ENCODE measurements around the gene SEC61A2.
"Not testable (repeated sequence)": the region's sequence is repeated elsewhere in the genome, so short reads cannot be mapped to it uniquely, and the experiment has no call there.

The SEC61A2 gene

DNA sequence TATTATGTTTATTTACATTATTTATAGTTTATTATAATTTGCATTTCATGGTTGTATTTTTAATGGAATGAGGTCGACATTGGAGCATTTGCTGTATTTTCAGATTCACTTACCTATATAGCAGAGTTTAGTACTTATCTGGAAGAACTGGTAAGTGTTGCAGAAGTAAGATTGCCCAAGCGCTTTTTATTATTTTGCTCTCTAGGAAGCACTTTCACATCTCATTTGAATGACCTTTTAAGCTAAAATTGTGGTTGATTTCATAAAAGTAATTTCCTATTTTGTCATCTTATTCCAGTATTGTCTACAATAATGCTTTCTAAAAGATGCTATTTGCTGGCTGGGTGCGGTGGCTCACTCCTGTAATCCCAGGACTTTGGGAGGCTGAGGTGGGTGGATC is 28.6 kb downstream of the SEC61A2 start:
- no peak for DNase-seq

DNA sequence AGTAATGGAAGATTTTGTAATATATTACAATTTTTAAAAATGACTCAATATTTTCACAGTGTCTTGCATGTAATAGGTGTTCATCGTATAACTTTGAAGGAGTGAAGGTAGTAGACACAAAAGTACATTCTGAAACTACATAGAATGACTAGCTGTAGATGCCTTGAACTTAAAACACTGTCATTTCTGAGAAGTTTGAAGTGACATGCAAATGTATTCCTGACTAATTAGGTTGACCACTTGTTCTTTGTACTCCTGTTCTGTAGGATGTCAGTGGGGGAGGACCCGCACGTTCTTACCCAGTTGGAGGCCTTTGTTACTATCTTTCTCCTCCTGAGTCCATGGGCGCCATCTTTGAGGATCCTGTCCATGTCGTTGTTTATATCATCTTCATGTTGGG is 31.2 kb downstream of the SEC61A2 start:
- DNase-seq = no peak

DNA sequence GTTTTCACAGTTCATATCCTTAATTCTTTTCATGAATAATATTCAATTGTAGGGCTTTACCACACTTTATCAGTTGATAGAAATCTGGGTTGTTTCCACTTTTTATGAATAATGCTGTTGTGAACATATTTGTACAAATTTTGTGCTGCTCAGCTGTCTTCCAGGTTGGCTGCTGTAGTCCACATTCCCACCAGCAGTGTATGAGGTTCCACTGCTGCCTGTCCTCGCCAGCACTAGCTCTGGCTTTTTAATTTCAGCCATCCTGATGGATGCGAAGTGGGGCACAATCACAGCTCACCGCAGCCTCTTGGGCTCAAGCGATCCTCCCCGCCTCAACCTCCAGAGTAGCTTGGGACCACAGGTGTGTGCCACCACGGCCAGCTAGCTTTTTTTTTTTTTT is 33.5 kb downstream of the SEC61A2 start:
- DNase-seq = no peak

DNA sequence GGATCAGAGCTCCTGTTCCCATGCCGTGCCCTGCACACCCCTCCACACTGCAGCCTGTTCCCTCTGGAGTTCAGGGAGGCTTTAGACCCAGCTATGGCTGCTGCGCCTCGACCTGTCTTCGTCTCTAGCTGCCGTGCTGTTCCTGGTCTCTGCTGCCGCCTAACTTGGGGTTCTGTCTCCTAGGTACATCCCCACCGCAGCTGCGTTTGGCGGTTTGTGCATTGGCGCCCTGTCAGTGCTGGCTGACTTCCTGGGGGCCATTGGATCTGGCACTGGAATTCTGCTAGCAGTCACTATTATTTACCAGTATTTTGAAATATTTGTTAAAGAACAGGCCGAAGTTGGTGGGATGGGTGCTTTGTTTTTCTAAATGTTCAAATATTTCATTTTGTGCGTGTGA is 34.6 kb downstream of the SEC61A2 start:
- no peak for DNase-seq

DNA sequence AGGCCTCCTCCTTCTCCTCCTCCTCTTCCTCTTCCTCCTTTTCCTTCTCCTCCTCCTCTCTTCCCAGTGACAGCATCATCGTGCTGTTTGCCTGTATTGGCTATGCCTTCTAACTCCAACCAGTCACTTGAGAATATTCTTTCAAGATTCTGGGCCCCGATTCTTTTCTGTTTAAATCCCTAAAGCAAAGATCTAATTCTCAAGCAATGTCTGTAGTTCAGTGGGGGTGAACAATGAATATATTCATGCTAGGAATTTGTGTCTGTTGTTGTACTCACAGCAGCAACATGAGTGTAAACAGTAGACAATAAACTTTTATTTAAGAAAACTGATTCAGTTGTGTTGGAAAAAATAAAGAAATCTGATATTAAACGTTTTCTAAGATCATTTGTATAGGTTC is 35.6 kb downstream of the SEC61A2 start:
- peak in 1 of 51 donors; percentile 9 for DNase-seq

DNA sequence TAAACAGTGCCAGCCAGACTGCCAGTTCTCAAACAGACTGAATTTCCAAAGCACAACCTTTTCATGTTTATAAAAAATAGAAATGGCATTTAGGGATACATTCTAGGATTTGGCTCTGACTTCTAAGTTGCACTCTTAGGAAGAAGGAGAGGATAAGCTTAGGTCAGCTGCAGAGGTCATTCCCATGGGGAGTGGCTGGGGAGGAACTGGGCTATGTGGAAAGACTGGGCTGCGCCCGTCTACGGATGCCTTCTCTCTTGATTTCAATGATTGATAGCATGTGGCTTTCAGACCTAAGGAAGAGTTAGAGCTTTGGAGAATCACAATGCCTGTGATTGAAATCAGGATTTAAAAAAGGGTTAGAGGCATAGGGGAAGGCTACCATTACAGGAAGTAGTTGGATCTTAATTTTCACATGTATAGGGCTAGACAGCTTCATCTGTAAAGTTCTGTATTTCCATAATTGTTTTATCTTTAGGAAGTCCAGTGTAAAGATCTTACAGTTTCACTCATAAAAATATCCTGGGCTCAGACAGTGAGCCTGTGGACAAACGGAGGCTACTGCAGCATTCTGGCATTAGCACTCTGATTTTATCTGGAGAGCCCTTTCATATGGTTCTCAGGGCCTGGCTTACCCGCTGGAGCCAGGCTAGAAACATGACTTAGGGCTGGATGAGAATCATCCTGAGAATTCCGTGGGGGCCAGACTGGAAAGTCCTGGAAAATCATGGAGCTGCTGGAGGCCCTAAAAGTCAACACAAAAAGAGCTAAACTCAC is 36.7 kb downstream of the SEC61A2 start:
- no peak for DNase-seq

DNA sequence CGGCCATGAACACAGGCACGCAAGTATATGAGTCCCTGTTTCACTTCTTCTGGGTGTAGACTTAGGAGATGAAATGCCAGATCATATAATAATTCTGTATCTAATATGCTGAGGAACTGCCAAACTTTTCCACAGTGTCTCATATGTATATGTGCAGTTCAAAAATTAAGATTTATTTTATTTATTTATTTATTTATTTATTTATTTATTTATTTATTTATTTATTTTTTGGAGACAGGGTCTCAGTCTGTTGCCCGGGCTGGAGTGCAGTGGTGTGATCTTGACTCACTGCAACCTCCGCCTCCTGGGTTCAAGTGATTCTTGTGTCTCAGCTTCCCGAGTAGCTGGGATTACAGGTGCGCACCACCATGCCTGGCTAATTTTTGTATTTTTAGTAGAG is 42.0 kb downstream of the SEC61A2 start:
- not testable (repeated sequence) for DNase-seq

DNA sequence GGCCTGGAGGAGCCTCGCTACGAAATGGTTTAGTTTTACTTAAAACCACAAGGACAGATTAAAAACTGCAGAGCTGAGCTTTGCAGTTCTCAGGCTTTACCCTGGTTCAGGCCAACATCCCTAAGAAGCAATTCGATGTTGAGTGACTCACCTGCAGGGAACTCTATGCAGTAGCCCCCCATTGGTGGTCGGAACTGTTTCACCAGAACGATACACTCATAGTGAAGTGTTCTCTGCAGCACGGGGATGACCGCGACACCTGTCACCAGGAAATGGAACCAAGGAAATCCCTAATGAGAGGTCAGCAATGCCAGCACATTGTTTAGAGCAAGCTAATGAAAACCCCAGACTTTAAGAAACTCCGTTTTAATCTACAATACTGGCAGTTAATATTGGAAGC is 48.2 kb downstream of the SEC61A2 start:
- DNase-seq = no peak

DNA sequence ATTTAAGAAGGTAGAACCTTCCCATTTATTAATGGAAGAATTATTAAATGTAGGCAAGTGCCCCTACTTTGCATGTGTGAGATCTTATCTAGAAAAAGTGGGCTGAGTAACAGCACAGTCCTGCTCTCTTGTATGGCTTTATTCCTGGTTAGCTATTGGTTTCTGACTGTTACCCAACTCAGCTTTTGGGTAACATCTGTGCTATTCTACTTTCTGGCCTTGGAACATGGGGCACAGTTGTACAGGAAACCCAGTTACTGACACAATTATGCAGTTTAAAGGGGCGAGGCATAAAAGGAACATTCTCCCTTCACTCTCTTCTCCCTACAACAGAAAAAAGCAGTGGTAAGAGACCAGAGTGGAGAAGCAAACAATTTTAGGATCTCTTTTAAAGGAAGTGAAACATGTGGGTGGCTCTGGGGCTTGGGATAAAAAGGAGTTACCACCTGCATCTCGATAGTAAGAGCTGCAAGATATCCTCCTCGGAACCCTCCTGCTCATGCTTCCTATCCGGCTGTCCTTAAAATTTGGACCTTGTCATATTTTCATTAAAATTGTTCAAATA is 50.2 kb downstream of the SEC61A2 start:
- DNase-seq = no peak

DNA sequence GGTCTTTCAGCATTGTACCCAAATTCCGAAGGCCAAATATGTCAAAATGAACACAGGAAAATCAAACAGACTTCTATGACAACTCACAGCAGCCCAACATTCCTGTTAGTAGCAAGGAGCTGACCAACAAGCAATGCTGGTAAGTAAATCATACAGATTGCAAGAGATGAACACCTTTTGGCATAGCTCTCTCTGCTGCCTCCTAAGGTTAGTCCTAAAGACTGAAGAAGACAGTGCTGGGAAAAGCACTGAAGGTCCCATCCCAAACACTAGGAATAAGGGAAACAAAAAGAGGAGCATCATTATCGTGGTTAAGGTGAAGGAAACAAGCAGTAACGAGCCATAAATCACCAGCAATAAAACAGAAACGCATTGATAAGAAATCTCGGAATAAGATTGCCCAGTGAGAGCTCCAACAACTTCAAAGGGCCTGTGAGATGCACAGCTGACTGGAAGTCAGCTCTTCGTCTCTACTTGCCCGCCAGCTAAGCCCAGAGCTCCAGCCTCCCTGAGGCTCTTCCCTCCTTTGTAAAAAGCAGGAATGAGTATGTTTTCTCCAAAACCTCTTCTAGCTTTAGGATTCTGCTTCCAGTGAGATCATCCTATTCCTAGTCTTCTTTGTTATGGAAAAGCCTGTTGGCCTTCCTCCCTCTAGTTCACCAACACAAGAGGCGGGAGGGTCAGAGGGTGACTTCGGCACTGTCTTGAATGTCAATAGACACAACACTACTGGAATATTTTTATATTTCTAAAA is 50.9 kb downstream of the SEC61A2 start:
- no peak for DNase-seq

DNA sequence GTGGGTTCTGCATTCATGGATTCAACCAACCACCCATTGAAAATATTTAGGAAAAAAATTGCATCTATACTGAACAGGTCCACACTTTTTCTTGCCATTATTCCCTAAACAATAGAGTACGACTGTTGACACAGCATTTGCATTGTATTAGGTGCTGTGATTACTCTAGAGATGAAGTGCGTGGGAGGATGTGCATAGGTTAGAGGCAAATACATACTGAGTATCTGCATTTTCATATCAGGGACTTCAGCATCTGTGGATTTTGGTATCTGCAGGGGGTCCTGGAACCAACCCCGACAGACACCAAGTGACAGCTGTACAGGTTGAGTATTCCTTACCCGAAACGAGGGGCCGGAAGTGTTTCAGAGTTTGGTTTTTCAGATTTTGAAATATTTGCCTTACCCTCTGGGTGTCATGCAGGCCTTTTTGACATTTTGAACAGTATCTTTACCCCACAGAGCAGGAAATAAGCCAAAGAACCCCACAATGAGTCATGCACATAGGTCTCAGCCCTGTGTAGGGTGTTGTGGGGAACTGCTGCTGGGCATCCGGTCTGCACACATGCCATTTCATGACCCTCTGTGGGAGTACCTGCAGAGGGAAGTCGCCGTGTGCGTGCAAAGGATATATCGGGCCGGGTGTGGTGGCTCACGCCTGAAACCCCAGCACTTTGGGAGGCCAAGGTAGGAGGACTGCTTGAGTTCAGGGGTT is 51.7 kb downstream of the SEC61A2 start:
- no peak for DNase-seq

DNA sequence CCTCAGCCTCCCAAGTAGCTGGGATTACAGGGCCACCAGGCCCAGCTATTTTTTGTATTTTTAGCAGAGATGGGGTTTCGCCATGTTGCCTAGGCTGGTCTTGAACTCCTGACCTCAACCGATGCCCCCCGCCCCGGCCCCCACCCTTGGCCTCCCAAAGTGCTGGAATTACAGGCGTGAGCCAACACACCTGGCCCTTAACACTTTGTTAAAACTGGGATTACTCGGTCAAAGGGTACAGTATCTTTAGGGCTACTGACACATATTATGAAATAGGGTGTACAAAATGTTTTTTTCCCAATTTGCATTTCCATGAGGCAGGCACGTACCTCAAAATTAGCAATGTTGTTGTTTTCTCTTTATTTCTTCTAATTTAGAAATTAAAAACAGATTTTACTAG is 54.7 kb downstream of the SEC61A2 start:
- DNase-seq = no peak

DNA sequence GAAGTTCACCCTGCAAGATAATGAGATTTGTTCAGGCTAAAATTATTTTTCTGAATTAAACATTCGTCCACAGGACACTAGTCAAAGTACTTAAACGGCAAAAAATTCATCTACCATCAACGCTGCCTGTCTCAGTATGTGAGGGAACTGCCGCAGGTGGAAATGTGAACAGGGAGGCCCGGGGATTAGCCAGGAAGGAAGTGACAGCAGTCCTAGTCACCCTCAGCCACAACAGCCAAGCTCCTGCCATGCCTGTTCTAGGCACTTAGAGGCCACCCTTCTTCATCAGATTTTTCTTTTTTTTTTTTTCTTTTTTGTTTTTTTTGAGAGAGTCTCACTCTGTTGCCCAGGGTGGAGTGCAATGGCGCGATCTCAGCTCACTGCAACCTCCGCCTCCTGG is 56.8 kb downstream of the SEC61A2 start:
- no peak for DNase-seq

DNA sequence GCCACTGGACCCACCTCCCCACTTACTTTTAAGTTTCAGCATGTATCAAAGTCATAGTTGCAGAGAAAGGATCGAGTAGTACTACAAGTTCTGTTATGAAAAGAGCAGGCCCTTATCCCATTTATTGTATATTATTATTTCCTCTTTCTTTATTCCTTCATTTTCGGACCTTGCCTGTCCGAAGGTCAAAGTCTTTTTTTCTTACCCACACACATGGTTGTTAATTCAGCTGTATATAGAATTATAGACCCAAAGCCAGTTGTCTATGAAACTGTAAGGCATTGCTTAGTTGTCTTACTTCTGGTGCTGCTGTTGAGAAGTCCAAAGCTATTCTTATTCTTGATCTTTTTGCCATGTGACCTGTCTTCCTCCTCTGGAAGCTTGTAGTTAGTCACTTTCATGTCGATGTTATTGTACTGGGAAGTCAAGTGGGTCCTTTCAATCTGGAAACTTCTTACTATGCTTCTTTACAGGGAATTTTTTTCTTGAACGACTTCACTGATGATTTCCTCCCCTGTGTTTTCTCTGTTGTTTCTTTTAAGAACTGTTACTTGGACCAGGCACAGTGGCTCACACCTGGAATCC is 57.9 kb downstream of the SEC61A2 start:
- no peak for DNase-seq

DNA sequence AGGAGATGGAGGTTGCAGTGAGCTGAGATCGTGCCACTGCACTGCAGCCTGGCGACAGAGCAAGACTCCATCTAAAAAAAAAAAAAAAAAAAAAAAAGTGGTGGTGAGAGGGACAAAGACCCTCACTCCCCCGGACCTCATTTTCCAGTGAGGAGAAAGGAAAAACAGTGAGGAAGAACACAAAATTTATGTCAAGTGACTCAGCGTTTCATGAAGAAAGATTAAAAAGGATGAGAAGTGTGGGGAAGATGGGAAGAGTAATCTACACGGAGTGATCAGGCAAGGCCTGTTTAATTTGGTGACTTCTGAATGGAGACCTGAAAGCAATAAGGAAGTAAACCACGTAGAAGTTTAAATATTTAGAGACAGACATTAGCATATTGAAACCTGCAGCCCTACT is 59.2 kb downstream of the SEC61A2 start:
- no peak for DNase-seq

DNA sequence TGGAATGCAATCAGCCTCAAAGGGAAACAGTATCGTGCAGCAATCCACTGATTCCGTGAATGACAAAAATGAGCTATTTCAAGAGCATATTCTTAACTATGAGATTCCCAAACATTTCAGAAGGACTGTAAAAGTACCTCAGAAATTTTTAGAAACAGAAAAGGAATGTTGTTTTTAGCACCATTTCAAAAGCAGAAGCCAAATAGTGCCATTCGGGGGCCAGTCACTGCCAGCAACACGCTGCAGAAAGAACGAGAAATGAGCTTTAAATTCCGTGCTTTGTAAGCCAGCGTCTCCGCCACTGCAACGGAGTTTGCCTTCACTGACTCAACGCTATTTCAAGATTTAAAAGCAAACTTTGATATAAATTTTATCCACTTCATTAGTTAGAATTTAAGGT is 59.9 kb downstream of the SEC61A2 start:
- DNase-seq = no peak

DNA sequence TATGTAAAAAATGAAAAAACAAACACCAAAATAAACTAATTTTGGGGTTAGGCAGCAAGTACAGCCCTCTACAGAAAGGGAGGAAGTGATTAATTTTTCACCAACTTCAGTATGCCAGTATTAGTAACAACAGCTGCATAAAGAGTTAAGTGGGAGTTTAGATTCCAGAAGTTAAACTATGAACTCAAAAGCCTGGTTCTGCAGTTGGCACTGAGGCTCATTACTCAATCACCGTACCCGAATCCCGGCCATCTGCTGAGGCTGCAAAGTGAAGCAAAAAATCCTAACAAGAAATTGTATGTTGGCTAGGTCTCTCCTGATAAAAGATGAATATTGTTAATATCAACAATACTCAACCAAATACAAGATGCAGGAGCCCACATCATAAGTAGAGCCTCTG is 62.2 kb downstream of the SEC61A2 start:
- DNase-seq = no peak

DNA sequence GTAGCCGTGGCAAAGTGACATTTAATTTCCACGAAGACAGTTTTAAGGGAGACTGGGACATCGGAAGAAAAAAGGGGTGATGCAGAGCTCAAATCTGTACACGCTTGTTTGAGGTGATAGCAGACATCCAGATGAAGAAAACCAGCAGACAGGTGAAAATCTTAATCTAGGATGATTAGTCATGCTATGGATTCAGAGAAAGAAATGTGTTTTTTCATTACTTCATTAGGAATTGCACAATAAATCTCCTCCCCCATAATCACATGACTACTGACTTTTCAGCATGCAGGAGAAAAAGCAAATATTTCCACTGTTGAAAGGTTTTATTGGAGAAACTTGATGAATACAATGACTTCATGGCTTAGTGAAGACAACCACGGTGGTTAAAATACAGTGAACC is 63.7 kb downstream of the SEC61A2 start:
- DNase-seq = no peak

DNA sequence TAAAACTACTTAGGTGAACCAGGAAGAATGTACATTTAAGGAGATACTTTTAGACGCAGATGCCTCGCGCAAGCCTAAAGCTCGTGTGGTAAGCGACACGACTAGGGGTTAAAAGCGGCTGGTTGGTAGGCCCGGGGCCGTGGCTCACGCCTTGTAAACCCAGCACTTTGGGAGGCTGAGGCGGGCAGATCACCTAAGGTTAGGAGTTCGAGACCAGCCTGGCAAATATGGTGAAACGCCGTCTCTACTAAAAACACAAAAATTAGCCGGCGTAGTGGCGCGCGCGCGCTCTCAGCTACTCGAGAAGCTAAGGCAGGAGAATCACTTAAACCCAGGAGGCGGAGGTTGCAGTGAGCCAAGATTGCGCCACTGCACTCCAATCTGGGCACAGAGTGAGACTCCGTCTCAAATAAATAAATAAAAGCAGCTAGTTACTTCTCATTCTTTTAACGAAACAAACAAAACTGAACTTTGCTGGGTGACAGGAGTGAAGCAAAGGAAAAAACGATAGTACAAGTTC is 65.3 kb downstream of the SEC61A2 start:
- DNase-seq = peak in 22 of 51 donors; percentile 1 to 33 (median 12)

DNA sequence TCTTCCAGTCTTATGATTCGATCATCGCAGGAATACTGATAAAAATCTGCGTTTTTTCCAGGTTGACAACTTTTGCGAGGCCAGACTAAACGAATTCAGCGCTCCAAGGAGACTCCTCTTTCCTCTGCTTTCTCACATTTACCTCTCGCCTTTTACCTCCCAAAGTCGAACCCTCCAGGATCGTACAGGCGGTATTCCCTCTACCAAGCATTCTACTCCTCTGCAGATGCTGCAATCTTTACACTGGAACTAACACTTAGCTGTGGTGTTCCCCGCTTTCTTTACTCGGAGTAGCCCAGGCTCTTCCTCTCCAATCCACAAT is 65.8 kb downstream of the SEC61A2 start:
- no peak for DNase-seq

DNA sequence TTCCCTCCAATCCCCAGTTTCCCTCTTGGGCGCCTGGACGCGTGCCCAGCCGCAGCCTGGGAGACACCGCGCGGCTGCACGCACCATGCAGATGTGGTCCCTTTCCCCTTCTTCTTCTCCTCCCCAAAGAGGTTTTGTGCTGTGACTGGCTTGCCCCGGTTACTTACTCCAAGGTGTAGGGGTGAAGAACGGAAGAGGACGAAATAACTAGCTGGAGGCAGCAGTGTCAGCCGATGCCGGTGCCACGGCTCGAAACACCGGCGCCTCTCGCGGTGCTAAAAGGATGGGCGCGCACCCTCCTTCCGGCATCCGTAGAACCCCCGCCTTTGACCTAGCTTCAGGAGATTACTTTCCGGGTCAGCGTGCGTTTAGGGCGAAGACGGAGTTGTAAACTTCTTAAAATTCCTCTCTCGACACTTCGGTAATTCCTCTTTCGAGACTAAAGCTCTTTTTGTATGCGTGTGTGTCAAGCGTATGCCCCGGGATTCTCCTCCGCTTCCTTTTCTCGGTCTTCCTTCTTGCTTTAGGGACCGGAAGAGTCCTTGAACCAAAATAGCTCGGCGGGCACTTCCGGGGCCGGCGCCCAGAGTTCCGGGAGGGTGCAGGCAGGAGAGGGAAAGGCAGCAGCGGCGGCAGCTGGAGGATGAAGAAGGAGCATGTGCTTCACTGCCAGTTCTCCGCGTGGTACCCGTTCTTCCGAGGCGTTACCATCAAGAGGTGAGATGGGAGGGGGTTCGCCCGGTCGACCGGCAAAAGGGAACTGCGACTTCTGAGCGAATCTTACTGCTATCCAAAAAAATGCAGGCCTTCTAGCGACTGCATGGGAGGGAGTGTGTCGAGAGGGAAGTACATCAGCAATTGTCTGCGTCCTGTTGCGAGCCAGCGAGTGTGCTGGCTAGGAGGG is 66.4 kb downstream of the SEC61A2 start, which contains the start of the genes CDC123 and NUDT5:
Gene CDC123, plus strand, starts transcription at position 586 of the 904 bp plus-strand sequence. Its CDS starts 58 bp downstream, at position 644.
Gene NUDT5, minus strand, starts transcription at position 289 of the 904 bp plus-strand sequence. CDS start 9,600 bp downstream, outside the sequence.
- DNase-seq = peak; percentile 61 to 99 (median 87)

All from hypothalamus (tissue), 51 donors.